Measurements from ENCODE around the gene ACSL6.

Gene ACSL6

GRCh38 chr5:132044207-132044606 is 32.7 kb upstream of the ACSL6 start:
- no peak for TF ChIP-seq CTCF (conservative IDR thresholded peaks at IDR 0.05; ENCODE audit: low read depth, low read length)
- DNase-seq (ENCODE audit: low read depth): no peak
- no peak overlapping the region for H3K4me3 ChIP-seq (ENCODE audit: low read depth, low read length)

GRCh38 chr5:132037353-132037752 is 25.9 kb upstream of the ACSL6 start:
- no peak overlapping the region for H3K4me3 ChIP-seq (ENCODE audit: low read depth, low read length)
- no peak for DNase-seq (ENCODE audit: low read depth)
- no peak for TF ChIP-seq CTCF (conservative IDR thresholded peaks at IDR 0.05; ENCODE audit: low read depth, low read length)

- no peak for DNase-seq (ENCODE audit: low read depth)
- H3K4me3 ChIP-seq (ENCODE audit: low read depth, low read length): no peak overlapping the region
- TF ChIP-seq CTCF (conservative IDR thresholded peaks at IDR 0.05; ENCODE audit: low read depth, low read length): no peak
Observed at GRCh38 chr5:132033122-132033521, 21.7 kb upstream of the ACSL6 start.

GRCh38 chr5:132032196-132032595 is 20.7 kb upstream of the ACSL6 start:
- no peak for DNase-seq (ENCODE audit: low read depth)
- no peak overlapping the region for H3K4me3 ChIP-seq (ENCODE audit: low read depth, low read length)
- TF ChIP-seq CTCF (conservative IDR thresholded peaks at IDR 0.05; ENCODE audit: low read depth, low read length): no peak

GRCh38 chr5:132030610-132031009 is 19.2 kb upstream of the ACSL6 start:
- H3K4me3 ChIP-seq (ENCODE audit: low read depth, low read length): no peak overlapping the region
- no peak for DNase-seq (ENCODE audit: low read depth)
- no peak for TF ChIP-seq CTCF (conservative IDR thresholded peaks at IDR 0.05; ENCODE audit: low read depth, low read length)

- DNase-seq (ENCODE audit: low read depth): no peak
- H3K4me3 ChIP-seq (ENCODE audit: low read depth, low read length): no peak overlapping the region
- no peak for TF ChIP-seq CTCF (conservative IDR thresholded peaks at IDR 0.05; ENCODE audit: low read depth, low read length)
Observed at GRCh38 chr5:132029609-132030330, 18.3 kb upstream of the ACSL6 start.

GRCh38 chr5:132027027-132027426 is 15.6 kb upstream of the ACSL6 start:
- TF ChIP-seq CTCF (conservative IDR thresholded peaks at IDR 0.05; ENCODE audit: low read depth, low read length): no peak
- no peak overlapping the region for H3K4me3 ChIP-seq (ENCODE audit: low read depth, low read length)
- DNase-seq (ENCODE audit: low read depth): no peak

Data from choroid plexus epithelial cell (primary cell).